Measurements from ENCODE around the gene NXPE3.

DNA sequence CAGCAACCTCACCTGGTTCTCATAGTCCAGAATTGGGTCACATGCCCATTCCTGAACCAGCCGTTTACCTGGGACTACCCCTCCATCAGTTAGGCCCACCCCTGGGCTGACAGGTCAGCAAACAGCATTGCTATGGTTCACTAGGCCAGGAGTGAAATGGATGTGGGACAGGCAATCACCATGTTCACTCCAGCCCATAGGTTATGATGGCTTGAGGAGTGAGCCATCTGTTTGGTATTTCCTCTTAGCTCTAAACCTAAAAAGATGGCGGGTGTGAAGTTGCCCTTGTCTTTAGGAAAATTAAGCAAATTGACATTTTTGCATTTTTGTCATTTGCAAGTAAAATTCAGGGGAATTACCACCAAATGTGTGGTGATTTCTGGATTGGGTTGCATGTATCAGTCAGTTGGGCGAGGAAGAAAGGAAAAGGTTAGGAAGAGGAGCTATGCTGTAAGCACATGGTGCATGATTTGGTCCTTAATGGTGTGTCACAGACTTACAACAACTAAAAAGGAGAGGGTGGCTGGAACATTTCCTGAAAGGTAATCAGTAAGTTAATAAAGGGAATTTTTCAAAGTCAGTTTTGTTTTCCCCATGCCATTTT is 17.2 kb downstream of the NXPE3 start:
- TF ChIP-seq CTCF (IDR thresholded peaks at IDR 0.05 in 4 of 5, conservative IDR thresholded peaks at IDR 0.05 in 1 of 5) (no peak), POLR2A (IDR thresholded peaks at IDR 0.05) (no peak)

All from gastrocnemius medialis (tissue), 4 donors.